HCT116 (cell line): ENCODE measurements around the gene RPL10A.

ENCODE experiments used
- CTCF ChIP-seq, 3 experiments: fragments of 200-600 bp in 1 of 3; sonication (generic) in 1 of 3; IDR thresholded peaks in 2 of 3; conservative IDR thresholded peaks in 1 of 3; 2 replicates each; pipeline ENCODE4 v1.5.1; 2012 to 2017; ENCODE audit warnings: low read depth in 2 of 3, low read length in 2 of 3, antibody characterized with exemption in 1 of 3, borderline replicate concordance in 1 of 3, control low read depth in 1 of 3, mild to moderate bottlenecking in 1 of 3, mixed read lengths in 1 of 3, mixed run types in 1 of 3, moderate library complexity in 1 of 3; ENCODE audit not compliant: insufficient read depth in 1 of 3
- EZH2phosphoT487 ChIP-seq: fragments of 200-600 bp; IDR thresholded peaks from 2 replicates; pipeline ENCODE4 v1.6.1; 2018; ENCODE audit warnings: antibody characterized with exemption, borderline replicate concordance
- POLR2AphosphoS5 ChIP-seq: IDR thresholded peaks from 2 replicates; pipeline ENCODE4 v1.6.1; 2011; ENCODE audit warnings: mild to moderate bottlenecking, low read depth, low read length, moderate library complexity
- YY1 ChIP-seq: IDR thresholded peaks from 2 replicates; pipeline ENCODE4 v1.6.1; 2011; ENCODE audit warnings: low read length, low read depth, moderate library complexity, mild to moderate bottlenecking; ENCODE audit not compliant: insufficient replicate concordance; ENCODE audit errors: extremely low read depth
- TF ChIP-seq, protein P1 (sequence below): IDR thresholded peaks from 2 replicates; pipeline ENCODE4 v1.6.1; 2012; ENCODE audit warnings: low read depth

- TF ChIP-seq EZH2phosphoT487: no peak
- TF ChIP-seq CTCF (IDR thresholded peaks at IDR 0.05 in 2 of 3, conservative IDR thresholded peaks at IDR 0.05 in 1 of 3; ENCODE audit: borderline replicate concordance in 1 of 3, insufficient read depth in 1 of 3, low read depth in 2 of 3, low read length in 2 of 3): no peak
- no peak for TF ChIP-seq YY1
- TF ChIP-seq, protein P1, sequence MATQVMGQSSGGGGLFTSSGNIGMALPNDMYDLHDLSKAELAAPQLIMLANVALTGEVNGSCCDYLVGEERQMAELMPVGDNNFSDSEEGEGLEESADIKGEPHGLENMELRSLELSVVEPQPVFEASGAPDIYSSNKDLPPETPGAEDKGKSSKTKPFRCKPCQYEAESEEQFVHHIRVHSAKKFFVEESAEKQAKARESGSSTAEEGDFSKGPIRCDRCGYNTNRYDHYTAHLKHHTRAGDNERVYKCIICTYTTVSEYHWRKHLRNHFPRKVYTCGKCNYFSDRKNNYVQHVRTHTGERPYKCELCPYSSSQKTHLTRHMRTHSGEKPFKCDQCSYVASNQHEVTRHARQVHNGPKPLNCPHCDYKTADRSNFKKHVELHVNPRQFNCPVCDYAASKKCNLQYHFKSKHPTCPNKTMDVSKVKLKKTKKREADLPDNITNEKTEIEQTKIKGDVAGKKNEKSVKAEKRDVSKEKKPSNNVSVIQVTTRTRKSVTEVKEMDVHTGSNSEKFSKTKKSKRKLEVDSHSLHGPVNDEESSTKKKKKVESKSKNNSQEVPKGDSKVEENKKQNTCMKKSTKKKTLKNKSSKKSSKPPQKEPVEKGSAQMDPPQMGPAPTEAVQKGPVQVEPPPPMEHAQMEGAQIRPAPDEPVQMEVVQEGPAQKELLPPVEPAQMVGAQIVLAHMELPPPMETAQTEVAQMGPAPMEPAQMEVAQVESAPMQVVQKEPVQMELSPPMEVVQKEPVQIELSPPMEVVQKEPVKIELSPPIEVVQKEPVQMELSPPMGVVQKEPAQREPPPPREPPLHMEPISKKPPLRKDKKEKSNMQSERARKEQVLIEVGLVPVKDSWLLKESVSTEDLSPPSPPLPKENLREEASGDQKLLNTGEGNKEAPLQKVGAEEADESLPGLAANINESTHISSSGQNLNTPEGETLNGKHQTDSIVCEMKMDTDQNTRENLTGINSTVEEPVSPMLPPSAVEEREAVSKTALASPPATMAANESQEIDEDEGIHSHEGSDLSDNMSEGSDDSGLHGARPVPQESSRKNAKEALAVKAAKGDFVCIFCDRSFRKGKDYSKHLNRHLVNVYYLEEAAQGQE: no peak
- no peak for TF ChIP-seq POLR2AphosphoS5
These were observed 15.0 kb upstream of the RPL10A start for GRCh38 chr6:35453236-35453635.
